Measurements from ENCODE around the gene ENPEP.

GRCh38 chr4:110492522-110492921 lies 16.6 kb downstream of the ENPEP start:
- TF ChIP-seq GATA2 (IDR thresholded peaks at IDR 0.05; ENCODE audit: low read depth, low read length) (no peak), GATA3 (IDR thresholded peaks at IDR 0.05; ENCODE audit: low read depth, low read length) (no peak)

All from SH-SY5Y (cell line).